Ovary (tissue), 3 donors: ENCODE measurements around the gene ISG20L2.

Experiments
- CTCF ChIP-seq, 3 donors: fragments of 450-650 bp in 2 of 3; fragments of 200-600 bp in 1 of 3; IDR thresholded peaks; one replicate each; pipeline versions ENCODE4 v1.5.1 to v1.8.0; 2016 to 2022; ENCODE audit warnings: antibody characterized with exemption in 3 of 3, mild to moderate bottlenecking in 1 of 3
- EP300 ChIP-seq: sonication (generic); formaldehyde crosslinking; IDR thresholded peaks from one replicate; pipeline ENCODE4 v1.6.1; 2017; ENCODE audit warnings: antibody characterized with exemption
- donor health status: DM: no; HTN: no; CAD: no.

GRCh38 chr1:156773607-156774006 lies 45.0 kb upstream of the ISG20L2 start:
- TF ChIP-seq CTCF (IDR thresholded peaks at IDR 0.05) (no peak), EP300 (no peak)
